COLO829 (cell line): ENCODE data around the gene TMEM45B.
"Not testable (repeated sequence)": the region's sequence is repeated elsewhere in the genome, so short reads cannot be mapped to it uniquely, and the experiment has no call there.

Experiments used
- DNase-seq: peaks from one replicate; pipeline ENCODE4 v3.0.0; 2012; ENCODE audit warnings: low spot score

The TMEM45B gene

DNA sequence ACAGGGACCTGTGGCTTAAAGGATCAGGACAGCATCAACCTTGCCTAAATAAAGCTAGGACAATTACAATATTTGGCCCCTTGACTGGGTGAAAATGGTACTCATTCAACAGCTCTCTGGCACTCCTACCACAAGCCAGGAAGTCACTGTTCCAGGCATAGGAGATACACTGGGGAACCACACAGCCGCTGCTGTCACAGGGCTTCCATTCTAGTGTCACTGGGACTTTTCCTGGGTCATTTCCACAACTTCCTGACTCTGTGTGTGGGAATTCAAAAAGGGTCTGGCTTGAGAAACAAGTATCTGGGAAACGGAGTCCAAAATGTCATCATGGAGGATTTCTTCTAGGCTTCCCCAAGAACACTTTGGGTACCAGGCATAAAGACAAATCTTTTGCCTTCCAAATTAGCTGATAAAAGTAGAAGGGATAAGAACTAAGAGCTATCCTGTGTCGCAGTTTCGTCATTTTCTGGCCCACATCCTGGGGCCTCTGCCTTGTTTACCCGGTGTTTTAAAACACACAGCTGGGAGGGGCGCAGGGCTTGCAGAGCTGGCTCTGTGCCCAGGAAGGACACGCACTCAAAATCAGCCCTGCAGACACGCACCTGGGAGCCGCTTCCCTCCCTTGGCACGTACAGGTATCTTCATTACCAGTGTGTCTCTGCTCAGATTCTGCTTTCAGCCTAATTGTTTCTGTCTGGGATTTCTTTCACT is 38.0 kb downstream of the TMEM45B start:
- DNase-seq = no peak

GRCh38 chr11:129854232-129854805 is 38.7 kb downstream of the TMEM45B start:
- DNase-seq = no peak

- no peak for DNase-seq
Observed at GRCh38 chr11:129855086-129855485, 39.4 kb downstream of the TMEM45B start.

DNA sequence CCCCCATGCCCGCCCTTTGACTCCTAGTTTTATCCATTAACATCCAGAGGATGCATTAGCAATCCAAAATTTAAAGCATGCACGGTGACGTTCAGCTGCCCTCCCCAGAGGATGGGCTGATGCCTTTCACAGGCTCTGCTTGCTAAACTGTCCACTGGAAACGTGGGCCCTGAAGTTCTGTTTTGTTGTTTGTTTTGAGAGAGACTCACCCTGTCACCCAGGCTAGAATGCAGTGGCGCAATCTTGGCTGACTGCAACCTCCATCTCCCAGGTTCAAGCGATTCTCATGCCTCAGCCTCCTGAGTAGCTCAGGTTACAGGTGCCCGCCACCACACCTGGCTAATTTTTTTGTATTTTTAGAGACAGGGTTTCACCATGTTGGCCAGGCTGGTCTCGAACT is 40.4 kb downstream of the TMEM45B start:
- DNase-seq = no peak

- peak; percentile 86 for DNase-seq
Observed at GRCh38 chr11:129861702-129862522, 46.3 kb downstream of the TMEM45B start.

DNA sequence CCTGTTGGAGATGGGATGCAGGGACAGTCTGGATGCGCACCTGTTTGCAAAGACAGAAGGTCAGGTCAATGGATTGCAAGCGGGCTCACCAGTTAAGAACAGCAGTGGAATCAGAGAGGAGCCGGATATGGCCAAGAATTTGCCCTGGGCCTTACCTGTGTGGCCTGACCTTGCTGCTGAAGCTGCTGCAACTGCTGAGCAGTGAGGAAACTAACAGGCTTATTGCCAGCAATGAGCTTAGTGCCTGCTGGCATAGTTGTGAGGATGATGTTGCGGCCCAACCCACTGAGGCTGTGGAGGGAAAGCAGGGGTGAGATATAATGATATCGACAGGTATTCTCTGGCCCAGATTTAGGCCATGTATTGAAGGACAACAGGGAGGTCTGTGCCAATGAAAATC is 49.2 kb downstream of the TMEM45B start:
- no peak for DNase-seq

- DNase-seq = no peak
Observed at GRCh38 chr11:129865701-129866100, 50.1 kb downstream of the TMEM45B start.

- DNase-seq = no peak
Observed at GRCh38 chr11:129866311-129866710, 50.7 kb downstream of the TMEM45B start.

DNA sequence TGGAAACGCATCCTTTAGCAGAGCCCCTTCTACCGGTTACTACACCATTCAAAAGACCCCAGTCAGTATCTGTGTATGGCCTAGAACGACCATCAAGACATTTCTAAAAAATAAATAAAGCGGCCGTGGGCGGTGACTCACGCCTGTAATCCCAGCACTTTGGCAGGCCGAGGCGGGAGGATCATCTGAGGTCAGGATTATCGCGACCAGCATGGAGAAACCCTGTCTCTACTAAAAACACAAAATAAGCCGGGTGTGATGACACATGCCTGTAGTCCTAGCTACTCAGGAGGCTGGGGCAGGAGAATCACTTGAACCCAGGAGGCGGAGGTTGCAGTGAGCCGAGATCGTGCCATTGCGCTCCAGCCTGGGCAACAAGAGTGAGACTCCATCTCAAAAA is 53.0 kb downstream of the TMEM45B start:
- not testable (repeated sequence) for DNase-seq

DNA sequence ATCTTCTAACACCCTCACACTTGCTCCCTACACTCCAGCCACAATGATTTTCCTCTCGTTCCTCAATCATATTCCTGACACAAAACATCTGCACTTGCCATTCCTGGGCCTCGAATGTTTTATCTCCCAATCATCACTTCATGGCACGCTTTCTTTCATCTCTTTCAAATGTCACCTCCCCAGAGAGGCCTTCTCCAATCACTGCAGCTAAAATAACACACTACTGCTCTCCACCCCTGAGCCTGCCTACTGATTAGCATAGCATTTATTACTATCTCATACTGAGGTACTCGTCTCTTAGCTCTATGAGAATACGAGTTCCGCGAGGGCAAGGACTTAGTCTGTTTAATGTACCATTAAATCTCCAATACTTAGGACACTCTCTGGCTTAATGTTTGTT is 56.3 kb downstream of the TMEM45B start:
- no peak for DNase-seq

DNA sequence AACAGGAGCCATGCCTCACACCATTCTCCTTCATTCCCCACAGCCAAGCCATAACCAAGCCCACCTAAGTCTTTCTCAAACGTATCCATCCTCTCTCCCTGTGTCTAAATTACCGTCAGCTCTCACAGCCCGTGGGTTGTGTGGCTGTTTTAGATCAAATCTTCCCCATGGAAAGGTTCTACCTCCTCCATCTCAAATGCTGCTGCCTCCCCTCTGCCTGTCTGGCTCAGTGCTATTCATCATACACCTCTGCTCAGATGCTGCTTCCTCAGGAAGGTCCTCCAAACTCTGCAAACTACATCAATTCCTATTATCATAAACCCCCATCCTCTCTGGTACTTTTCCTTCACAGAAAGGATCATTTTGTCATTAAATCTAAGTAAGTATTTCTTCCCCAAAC is 64.7 kb downstream of the TMEM45B start:
- DNase-seq = no peak

- DNase-seq = peak; percentile 13
Observed at GRCh38 chr11:129881570-129882170, 66.0 kb downstream of the TMEM45B start.

- no peak for DNase-seq
Observed at GRCh38 chr11:129884581-129884980, 68.9 kb downstream of the TMEM45B start.

DNA sequence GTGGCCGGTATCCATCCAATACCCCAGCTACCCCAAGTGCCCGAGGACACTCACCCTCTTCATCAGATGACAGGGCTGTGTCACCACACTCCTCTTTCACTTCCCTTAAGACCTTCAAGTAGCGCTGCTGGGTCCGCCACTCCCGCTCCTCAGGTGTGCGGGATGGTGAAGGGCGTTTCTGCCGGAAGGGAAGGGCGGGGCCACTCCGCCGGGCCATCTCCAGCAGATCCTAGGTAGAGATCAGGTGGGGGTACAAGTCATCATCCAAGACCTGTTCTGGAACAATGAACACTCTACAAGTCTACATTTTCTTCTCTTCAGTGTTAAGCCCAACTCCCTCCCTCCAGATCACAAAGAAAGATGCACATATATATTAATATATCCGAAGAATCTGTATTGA is 69.7 kb downstream of the TMEM45B start:
- DNase-seq = no peak

- no peak for DNase-seq
Observed at GRCh38 chr11:129888451-129888850, 72.8 kb downstream of the TMEM45B start.

DNA sequence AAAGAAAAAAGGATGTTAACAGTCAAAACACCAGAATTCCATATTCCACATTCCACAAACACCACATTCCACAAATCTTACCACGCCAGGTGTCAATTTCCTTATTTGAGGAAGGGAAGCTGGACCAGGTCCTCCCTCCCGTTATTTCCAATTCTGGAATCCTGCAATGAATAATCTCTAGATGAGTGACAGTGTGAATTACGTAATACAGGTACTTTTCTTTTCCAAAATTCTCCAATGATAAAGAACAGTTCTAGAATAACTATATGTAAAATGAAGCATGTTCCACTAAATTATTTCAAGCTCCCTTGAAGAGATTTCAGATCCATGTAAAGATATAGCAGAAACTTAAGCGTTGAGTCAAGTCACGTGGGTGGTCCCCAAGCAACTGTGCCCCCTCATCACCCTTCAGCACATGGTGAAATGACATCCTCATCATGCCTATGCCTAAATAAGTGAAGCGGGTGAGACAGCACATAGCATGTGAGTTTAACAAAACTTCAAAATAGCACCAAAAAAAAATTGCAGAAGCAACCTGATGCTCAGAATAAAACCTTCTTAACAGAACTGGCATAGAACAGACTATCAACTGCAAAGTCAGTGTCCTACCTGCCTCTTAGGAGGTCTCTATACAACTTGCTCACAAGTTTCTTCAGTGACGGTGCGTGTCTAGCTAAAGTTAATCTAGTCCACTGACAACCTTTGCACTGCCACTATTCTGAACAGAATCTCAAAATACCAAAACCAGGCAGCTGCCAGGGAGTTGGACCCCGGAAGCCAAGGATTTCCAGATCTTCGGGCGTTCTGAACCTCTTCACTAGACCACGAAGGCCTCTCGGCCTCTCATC is 78.9 kb downstream of the TMEM45B start:
- no peak for DNase-seq

DNA sequence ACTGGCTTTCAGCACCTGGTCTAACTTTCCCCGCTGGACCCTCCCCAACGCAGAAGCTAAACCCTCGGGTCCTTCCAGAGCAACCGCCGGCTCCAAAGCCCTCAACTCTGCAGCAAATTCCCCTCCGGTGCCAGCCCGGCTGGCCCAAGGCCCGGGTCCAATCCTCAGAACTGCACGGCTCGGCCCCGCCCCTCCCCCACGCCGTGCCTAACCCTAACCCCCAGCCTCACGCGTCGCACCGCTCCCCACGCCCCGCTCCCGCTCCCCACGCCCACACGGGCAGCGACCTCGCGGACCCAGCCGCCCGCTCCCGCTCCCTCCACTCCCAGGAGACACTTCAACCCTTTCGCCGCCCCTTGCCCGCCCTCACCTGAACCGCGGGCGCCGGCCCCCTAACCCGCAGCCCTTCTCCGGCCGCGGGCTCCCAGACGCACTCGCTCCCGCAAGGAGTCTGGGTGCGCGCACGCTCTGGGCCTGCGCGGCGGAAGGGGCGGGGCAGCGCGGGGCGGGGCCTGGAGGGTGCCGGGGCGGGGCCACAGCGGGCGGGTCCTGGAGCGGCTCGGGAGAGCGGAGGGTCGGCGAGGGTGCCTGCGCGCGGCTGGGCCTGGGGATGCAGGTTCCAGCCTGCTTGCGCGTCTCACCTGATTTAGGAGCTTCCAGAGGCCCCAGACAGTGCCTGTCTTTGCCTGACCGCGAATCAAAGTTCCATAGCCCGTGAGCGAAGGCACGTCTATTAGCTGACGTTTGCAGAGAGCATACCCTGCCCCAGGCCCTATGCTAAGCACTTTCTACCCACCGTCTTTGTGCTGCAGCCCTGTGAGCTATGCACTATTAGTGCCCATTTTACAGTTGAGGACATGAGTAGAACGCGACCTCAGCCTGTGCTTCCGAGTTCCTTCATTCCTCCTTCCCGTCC is 79.7 kb downstream of the TMEM45B start, which contains the start of gene NFRKB:
Gene NFRKB (minus strand): TSS at position 453 of the 916 bp plus-strand sequence. CDS start 2,729 bp downstream, outside the sequence.
- peak; percentile 86 for DNase-seq

GRCh38 chr11:129896062-129896461 is 80.4 kb downstream of the TMEM45B start:
- DNase-seq = no peak

- DNase-seq = no peak
Observed at GRCh38 chr11:129905402-129905801, 89.8 kb downstream of the TMEM45B start.
